ENCODE results near the gene FKBP1A.
A peak's percentile ranks its signal among the peaks of the same experiment; 100 is the strongest.
"Not testable (repeated sequence)": the region's sequence is repeated elsewhere in the genome, so short reads cannot be mapped to it uniquely, and the experiment has no call there.

Gene FKBP1A

GRCh38 chr20:1415667-1416468 is 23.0 kb upstream of the FKBP1A start:
- DNase-seq, result no peak

DNA sequence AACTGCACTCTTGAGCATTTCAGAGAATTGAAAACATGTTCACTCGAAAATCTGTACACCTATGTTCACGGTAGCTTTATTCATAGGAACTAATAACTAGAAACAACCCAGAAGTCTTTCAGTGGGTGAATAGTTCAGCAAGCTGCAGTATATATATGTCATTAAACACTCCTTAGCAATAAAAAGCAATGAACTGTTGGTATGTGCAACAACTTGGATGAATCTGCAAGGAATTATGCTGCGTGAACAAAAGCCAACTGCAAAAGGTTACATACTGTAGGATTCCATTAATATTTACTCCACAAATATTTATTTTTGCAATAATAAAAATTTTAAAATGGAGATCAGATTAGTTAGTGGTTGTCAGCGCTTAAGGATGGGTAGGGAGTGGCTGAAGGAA is 22.1 kb upstream of the FKBP1A start:
- no peak for DNase-seq

DNA sequence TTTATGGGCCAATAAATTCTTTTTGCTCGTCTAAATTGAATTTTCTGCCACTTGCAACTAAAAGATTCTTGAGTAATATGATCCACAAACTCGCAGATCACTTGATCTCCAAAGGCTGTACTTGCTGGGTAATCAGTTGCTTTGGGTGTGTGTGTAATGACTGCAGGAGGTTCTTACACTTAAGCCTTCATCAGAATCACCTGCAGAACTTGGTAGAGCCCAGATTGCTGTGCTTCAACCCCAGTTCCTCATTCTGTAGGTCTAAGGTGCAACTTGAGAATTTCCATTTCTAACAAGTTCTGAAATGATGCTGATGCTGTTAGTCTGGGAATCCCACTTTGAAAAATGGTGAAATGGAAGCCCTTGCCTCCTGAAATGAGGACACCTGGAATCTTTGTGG is 12.9 kb upstream of the FKBP1A start:
- DNase-seq, result no peak

DNA sequence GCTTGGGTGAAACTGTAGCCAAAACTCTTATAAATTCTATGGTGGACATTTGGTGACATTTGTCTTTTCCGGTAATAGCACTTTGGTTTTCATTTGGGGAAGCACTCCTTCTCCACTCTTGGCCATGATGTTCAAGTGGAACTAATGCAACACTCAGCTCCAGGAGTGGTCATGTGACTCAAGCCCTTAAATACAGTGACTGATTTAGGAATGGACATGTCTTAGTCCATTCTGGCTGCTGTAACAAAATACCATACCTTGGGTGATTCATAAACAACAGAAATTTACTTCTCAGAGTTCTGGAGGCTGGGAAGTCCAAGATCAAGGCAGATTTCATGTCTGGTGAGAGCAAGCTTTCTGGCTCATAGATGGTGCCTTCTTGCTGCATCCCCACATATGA is 10.8 kb upstream of the FKBP1A start:
- no peak for DNase-seq

- no peak for DNase-seq
These were observed 9.3 kb upstream of the FKBP1A start for GRCh38 chr20:1402149-1402548.

- no peak for DNase-seq
These were observed 8.6 kb upstream of the FKBP1A start for GRCh38 chr20:1401451-1401907.

GRCh38 chr20:1399678-1400366 is 7.0 kb upstream of the FKBP1A start:
- DNase-seq, result not testable (repeated sequence)

- DNase-seq, result peak in 1 of 2 experiments; percentile 23
These were observed 5.3 kb upstream of the FKBP1A start for GRCh38 chr20:1398185-1398584.

- no peak for DNase-seq
These were observed 4.9 kb upstream of the FKBP1A start for GRCh38 chr20:1397710-1398109.

GRCh38 chr20:1396702-1397101 is 3.8 kb upstream of the FKBP1A start:
- DNase-seq, result no peak

GRCh38 chr20:1396264-1396663 is 3.4 kb upstream of the FKBP1A start:
- no peak for DNase-seq

- no peak for DNase-seq
These were observed 1.8 kb upstream of the FKBP1A start for GRCh38 chr20:1394686-1395085.

DNA sequence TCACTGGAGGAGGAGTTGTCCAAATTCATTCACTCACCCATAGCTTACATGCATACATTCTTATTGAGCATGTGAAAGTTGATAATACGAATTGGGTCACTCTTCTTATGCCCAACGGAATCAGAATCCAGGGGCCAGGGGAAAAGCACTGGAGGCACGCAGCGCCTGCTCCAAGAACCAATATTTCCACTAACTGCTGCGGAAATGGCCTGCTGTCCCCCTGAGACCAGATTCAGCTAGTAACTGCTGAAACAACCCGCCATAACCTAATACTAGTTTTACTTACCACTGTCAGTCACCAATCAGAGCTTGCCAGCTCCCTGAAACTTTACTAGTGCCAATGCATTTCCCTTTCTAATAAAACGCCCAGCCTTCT is 641 bp upstream of the FKBP1A start:
- no peak for DNase-seq

GRCh38 chr20:1392443-1392692 is 486 bp downstream of the FKBP1A start:
- no peak for DNase-seq

GRCh38 chr20:1391640-1392442 is 1.0 kb downstream of the FKBP1A start:
- peak in 1 of 2 experiments; percentile 39 for DNase-seq

GRCh38 chr20:1390581-1391403 is 2.1 kb downstream of the FKBP1A start:
- DNase-seq, result peak; percentile 45 to 77

DNA sequence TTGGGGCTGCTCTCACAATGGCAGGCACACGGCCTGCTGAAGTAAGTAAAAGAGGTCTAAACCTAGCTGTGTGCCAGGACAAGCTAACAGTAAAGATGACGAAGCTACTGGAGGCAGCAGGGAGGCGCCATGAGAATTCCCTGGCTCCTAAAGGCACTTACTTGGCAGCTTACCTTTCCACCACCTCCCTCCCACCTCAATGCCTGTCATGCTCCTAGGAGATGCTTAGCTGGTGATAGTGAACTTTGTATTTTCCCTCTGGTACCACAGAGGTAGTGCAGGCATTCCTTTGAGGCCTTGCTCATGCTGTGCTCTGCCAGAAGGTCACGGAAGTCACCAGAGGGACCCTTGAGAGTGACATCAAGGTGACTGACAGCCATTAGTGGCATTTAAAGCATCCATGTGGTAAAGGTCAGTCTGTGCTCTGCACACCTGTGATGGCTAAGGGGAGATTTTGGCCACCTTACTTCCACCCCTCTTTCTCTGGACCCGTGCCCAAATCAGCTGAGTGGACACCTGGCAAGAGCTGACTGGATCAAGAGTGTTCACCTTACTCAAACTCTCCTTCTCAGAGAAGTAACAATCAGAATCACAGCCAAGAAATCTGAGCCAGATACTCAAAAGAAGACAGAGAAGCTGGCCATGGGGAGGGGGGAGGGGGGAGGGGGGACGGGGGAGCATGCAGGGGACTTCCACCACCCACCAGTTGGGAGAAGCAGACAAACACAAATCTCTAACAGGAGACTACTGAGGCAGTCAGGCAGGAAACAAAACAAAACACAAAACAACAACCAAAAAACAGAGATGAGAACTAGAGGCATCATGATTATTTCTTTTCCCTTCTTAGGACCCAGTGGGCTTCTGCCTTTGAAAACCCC is 2.9 kb downstream of the FKBP1A start:
- DNase-seq, result no peak

DNA sequence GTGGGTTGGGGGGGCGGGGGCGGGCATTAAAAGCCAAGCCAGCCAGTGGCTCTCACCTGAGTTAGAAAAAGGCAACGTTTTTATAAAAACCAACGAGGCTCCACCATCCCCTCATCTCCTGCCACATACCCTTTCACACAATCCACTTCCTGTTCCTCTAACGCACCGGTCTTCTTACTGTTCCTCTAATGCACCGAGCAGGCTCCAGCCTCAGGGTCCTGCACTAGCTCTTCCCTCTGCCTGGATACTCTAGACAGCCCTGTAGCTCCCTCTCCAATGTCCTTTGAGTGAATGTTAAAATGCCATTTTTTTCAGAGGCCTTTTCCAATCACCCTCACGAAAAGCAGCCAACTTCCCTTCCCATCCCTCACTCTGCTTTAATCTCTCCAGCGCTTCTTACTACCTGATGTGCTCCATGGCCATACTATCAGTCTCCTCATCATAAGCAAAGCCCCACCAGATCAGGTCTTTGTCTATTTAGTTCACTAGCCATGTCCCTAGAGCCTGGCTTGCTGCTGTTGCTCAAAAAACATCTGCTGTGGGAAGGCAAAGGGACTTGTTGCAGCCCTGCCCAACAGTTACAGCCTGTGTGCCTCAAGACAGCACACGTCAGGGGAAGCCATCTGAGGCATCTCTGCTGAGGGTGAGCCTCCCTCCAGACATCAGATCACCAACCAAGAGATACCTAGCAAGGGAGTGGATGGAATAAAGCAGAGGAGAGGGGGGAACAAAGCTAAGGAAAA is 3.9 kb downstream of the FKBP1A start:
- no peak for DNase-seq

DNA sequence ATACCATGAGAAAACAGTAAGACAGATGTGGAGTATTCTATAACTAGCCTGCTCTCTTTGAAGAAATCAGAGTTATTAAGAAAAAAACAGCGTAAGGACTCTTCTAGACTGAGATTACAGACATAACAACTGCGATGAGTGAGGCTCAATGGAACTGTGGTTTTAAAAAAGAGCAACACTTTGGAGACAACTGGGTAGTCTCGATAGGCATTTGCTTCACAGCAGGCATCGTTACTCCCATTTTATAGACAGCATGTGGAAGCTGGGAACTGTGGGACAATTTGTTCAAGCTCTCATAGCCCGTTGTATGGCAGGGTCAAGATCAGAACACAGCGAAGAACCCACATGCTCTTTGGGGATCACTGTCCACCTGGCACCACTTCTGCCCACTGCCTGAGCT is 4.6 kb downstream of the FKBP1A start:
- DNase-seq, result no peak

- no peak for DNase-seq
These were observed 6.5 kb downstream of the FKBP1A start for GRCh38 chr20:1386323-1386722.

Data from NCI-H524 (cell line).